HG02870 (cell line): ENCODE measurements around the gene UGP2.
"Not testable (repeated sequence)": the region's sequence is repeated elsewhere in the genome, so short reads cannot be mapped to it uniquely, and the experiment has no call there.

ENCODE experiments used
- ATAC-seq: cut with Tn5 transposase; IDR thresholded peaks from one replicate; pipeline ENCODE4 v1.9.1; 2021; ENCODE audit warnings: mild to moderate bottlenecking, moderate library complexity; ENCODE audit not compliant: unreplicated experiment

Gene UGP2

DNA sequence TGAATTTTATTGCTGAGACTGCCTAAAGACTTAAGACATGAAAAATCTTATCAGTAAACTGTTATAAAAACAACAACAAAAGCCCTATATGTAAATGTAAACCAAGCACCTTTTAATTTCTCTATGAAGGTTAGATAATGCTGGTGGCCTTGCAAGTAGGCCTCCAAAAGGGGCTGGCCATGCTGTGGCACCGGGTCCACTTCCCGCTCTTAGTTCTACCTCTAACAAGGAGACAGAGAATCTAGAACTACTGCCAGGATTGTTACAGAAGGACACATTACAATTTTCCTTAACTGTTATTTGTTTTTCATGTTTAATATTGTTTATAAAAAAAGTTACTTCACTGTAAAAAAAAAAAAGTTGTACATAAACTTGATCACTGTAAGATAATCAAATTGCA, 49.0 kb downstream of the UGP2 start:
- no peak for ATAC-seq

DNA sequence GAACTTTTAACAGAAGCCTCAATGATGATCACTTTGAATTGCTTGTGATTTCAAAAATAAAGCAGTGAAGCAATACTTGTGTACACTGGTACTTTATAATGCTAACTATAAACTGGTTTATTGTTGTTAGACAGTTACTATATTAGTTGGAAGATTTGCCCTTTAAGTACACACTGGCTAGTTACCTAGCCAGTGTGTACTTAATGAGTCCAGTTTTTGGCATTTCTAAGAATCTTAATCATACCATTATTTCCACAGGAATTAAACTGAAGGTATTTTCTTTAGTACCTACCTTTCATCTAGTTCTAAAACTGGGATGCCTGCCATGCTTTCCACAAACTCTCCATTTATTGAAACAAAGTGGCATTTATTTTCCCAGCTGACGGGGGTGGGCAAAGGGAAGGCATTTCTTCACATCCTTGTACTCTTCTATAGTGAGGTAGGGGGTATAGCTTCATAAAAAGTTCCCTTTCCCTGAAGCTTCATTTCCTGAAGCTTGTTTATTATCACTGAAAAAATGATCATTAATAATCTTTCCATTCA, 49.9 kb downstream of the UGP2 start:
- no peak for ATAC-seq

DNA sequence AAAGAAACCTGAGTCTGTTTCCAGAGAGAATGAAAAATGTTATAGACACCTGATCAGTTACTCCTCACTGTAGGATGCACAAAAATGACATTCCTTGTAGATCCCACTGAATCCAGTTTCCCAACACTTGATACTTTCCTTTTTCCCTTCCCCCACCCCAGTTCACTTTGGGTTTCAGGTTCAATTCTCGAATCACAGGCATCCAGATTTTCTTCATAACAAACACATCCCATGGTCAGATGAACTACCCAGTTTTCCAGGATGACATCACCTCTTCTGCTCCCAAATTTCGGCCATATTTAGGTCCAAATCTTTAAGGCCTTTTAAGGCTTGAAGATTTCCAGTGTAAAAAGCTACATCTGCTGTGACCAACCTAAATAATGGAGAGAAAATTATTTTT, 51.5 kb downstream of the UGP2 start:
- no peak for ATAC-seq

DNA sequence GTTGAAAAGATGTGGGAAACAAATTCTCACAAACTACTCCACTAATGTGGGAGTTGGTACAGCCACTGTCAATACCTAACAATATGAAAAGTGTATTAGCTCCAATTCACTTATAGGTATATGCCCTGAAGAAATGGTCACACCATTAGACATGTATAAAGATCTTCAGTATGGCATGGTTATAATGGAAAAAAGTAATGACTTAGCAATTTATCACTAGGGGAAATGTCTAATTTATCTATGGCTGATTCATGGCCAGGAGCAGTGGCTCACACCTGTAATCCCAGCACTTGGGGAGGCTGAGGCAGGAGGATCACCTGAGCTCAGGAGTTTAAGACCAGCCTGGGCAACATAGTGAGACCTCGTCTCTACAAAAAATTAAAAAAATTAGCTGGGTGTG, 52.5 kb downstream of the UGP2 start:
- no peak for ATAC-seq

DNA sequence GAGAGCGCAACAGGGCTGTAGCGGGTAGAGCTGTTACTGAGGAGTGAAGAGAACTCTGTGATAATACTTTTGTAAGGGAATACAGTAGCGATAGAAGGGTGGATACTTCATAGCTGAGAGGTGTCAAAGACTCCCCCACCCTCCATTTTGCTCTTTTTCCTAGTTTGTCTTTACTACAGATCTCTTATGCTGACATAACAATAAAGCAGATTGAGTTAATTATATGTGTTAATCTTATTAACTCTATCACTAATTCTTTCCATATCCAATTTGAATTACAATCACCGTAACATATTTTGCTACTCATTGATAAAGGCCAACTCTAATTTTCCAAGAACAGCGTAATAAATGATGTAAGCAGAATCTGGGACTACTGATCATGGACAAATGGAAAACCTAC, 57.1 kb downstream of the UGP2 start:
- no peak for ATAC-seq

DNA sequence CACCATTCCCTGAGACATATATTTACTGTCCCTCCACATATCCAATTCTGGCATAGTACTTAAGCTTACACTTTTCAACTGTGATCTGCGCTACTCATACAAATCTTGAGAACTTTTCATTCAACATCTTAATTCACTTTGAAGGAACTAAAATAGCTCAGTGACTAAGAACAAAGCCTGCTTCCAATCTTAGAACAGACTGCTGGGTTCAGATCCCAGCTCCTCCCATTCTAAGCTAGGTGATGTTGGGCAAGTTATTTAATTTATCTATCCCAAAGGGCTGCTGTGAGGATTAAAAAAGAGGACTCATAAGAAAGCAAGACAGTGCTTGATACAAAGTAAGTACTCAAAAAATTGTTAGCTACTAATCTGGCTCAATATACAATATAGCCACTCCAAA, 57.9 kb downstream of the UGP2 start:
- ATAC-seq, result no peak

DNA sequence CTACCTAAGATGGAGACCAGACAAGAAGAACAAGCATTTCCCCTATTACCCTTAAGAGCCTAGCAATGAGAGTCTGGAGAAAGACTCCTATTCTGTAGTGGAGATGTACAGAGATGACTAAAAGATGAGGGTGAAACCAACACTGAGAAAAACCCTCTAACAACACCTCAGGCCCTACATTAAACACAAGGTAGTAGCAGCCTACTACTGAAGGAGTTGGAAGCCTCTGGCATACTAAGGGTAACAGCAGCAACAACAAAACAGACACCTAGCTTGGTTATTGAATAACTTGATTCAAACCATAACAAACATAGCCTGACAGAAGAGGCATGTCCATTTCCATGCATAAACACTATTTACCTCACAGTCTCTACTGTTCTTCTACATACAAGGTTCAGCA, 60.5 kb downstream of the UGP2 start:
- no peak for ATAC-seq

DNA sequence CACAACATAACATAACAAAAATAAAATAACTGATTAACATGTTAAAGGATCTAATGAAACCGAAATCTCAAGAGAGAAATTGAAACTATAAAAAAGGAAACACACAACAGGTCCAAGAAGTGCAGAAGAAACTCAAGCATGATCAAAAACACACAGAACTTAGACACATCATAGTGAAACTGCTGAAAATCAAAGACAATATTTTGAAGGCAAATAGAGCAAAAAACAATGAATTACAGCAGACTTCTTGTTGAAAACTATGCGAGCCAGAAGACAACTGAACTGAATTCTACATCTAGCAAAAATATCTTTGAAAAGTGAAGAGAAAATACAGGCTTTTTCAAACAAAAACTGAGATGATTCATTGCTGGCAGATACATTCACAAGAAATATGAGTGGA, 61.3 kb downstream of the UGP2 start:
- no peak for ATAC-seq

DNA sequence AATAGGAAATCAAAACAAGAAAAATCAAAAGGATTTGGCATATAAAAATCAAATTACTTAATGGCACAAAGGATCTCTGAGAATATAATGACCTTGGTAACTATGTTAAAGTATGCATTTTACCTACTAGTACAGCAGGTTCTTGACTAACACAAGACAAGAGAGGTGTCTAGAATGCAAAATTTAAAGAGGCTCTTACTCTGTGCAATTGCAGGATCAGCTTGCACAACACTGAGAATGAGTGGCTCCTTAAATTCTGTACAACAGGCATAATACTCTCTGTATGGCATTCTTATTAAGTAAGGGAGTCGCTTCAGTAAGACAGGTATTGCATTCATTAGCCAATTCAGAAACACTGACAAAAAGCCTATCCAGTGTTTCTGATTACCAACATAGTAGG, 72.6 kb downstream of the UGP2 start:
- ATAC-seq, result no peak

DNA sequence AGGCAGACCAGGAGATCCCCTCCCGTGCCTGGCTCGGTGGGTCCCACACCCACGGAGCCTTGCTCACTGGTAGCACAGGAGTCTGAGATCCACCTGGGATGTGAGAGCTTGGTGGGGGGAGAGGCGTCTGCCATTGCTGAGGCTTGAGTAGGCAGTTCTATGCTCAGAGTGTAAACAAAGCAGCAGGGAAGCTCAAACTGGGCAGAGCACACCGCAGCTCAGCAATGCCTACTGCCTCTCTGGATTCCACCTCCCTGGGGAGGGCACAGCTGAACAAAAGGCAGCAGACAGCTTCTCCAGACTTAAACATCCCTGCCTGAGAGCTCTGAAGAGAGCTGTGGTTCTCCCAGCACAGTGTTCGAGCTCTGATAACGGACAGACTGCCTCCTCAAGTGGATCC, 85.1 kb downstream of the UGP2 start:
- ATAC-seq, result no peak

DNA sequence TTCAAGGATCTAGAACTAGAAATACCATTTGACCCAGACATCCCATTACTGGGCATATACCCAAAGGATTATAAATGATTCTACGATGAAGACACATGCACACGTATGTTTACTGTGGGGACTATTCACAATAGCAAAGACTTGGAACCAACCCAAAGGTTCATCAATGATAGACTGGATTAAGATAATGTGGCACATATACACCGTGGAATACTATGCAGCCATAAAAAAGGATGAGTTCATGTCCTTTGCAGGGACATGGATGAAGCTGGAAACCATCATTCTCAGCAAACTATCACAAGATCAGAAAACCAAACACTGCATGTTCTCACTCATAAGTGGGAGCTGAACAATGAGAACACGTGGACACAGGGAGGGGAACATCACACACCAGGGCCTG, 90.4 kb downstream of the UGP2 start:
- ATAC-seq, result not testable (repeated sequence)
